ENCODE measurements around the gene MAP6. TPM values are rescaled to one million over a fixed set of nuclear protein-coding genes. Genes with fewer than 3 reads are reported as not detected.

MAP6 gene
- total and polyA plus RNA-seq, 9 of the 15 experiments (the other 6 are each of a cell fraction or from before 2014, with no cell fraction given) = not detected

DNA sequence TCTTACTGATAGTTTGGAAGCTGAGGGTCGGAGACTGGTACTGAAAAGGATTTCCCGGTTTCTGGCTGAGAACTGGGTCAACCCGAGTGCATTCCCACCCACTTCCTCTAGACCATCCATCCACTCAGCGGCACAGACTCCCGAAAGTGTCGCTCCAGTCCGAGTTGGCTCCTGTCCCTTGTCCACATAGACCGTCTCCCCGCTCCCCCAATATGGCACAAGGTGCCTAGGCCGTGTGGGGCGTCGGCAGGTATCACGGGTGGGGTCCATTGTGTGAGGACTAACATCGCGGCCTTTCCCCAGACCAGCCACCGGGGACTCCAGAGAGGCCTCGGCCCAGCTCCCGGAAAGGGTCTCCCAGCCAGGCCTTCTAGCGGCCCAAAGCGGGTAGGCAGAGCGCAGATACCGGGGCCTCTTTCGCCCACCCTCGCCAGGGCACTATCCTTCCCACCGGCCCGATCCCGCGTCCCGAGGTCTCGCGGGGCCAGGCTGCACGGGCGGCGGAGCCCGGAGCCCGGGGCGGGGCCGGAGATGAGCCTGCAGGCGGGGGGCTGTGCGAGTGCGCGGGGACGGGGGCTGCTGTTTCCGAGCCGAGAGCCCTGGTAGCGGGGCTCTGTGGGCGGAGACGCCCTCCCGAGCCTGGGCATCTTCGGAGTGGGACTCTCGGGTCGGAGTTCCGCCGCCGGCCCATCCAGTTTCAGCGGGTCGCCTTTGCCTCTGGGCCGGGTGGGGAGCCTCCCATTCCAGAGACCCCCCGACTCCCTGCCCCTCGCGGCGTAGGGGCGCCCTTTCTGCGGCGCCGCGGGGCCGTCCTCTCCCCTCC, 85.7 kb downstream of the MAP6 start (continued):
- TF ChIP-seq, protein P1, sequence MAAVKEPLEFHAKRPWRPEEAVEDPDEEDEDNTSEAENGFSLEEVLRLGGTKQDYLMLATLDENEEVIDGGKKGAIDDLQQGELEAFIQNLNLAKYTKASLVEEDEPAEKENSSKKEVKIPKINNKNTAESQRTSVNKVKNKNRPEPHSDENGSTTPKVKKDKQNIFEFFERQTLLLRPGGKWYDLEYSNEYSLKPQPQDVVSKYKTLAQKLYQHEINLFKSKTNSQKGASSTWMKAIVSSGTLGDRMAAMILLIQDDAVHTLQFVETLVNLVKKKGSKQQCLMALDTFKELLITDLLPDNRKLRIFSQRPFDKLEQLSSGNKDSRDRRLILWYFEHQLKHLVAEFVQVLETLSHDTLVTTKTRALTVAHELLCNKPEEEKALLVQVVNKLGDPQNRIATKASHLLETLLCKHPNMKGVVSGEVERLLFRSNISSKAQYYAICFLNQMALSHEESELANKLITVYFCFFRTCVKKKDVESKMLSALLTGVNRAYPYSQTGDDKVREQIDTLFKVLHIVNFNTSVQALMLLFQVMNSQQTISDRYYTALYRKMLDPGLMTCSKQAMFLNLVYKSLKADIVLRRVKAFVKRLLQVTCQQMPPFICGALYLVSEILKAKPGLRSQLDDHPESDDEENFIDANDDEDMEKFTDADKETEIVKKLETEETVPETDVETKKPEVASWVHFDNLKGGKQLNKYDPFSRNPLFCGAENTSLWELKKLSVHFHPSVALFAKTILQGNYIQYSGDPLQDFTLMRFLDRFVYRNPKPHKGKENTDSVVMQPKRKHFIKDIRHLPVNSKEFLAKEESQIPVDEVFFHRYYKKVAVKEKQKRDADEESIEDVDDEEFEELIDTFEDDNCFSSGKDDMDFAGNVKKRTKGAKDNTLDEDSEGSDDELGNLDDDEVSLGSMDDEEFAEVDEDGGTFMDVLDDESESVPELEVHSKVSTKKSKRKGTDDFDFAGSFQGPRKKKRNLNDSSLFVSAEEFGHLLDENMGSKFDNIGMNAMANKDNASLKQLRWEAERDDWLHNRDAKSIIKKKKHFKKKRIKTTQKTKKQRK (IDR thresholded peaks at IDR 0.05; ENCODE audit: borderline replicate concordance, low read depth, low read length) = no peak
- TF ChIP-seq TARDBP (IDR thresholded peaks at IDR 0.05) = no peak
- no peak for TF ChIP-seq ARID1B (IDR thresholded peaks at IDR 0.05)
- peak; percentile 83 for TF ChIP-seq POLR2G (IDR thresholded peaks at IDR 0.05; ENCODE audit: low read depth, low read length)
- TF ChIP-seq DDX20 (tag; IDR thresholded peaks at IDR 0.05; ENCODE audit: low read depth) = no peak
- TF ChIP-seq, protein P2, sequence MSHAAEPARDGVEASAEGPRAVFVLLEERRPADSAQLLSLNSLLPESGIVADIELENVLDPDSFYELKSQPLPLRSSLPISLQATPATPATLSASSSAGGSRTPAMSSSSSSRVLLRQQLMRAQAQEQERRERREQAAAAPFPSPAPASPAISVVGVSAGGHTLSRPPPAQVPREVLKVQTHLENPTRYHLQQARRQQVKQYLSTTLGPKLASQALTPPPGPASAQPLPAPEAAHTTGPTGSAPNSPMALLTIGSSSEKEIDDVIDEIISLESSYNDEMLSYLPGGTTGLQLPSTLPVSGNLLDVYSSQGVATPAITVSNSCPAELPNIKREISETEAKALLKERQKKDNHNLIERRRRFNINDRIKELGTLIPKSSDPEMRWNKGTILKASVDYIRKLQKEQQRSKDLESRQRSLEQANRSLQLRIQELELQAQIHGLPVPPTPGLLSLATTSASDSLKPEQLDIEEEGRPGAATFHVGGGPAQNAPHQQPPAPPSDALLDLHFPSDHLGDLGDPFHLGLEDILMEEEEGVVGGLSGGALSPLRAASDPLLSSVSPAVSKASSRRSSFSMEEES (CRISPR knock-in tag; IDR thresholded peaks at IDR 0.05) = no peak
- TF ChIP-seq ZNF551 (CRISPR knock-in tag; IDR thresholded peaks at IDR 0.05) = no peak
- TF ChIP-seq RFX7 (CRISPR knock-in tag; IDR thresholded peaks at IDR 0.05) = no peak
- TF ChIP-seq PRDM10 (IDR thresholded peaks at IDR 0.05; ENCODE audit: partially characterized antibody) = peak; percentile 54
- peak; percentile 57 to 63 for TF ChIP-seq NRF1 (conservative IDR thresholded peaks at IDR 0.05 in 1 of 2, IDR thresholded peaks at IDR 0.05 in 1 of 2)
- TF ChIP-seq ZFX (CRISPR knock-in tag; IDR thresholded peaks at IDR 0.05) = peak; percentile 79
- no peak for TF ChIP-seq STAT5A (IDR thresholded peaks at IDR 0.05; ENCODE audit: borderline replicate concordance, low read length)
- peak; percentile 79 for TF ChIP-seq RBFOX2 (IDR thresholded peaks at IDR 0.05; ENCODE audit: low read depth, low read length)
- TF ChIP-seq FOXK2 (conservative IDR thresholded peaks at IDR 0.05 in 1 of 2, IDR thresholded peaks at IDR 0.05 in 1 of 2; ENCODE audit: low read depth in 2 of 2) = no peak
- TF ChIP-seq, protein P3, sequence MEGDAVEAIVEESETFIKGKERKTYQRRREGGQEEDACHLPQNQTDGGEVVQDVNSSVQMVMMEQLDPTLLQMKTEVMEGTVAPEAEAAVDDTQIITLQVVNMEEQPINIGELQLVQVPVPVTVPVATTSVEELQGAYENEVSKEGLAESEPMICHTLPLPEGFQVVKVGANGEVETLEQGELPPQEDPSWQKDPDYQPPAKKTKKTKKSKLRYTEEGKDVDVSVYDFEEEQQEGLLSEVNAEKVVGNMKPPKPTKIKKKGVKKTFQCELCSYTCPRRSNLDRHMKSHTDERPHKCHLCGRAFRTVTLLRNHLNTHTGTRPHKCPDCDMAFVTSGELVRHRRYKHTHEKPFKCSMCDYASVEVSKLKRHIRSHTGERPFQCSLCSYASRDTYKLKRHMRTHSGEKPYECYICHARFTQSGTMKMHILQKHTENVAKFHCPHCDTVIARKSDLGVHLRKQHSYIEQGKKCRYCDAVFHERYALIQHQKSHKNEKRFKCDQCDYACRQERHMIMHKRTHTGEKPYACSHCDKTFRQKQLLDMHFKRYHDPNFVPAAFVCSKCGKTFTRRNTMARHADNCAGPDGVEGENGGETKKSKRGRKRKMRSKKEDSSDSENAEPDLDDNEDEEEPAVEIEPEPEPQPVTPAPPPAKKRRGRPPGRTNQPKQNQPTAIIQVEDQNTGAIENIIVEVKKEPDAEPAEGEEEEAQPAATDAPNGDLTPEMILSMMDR (IDR thresholded peaks at IDR 0.05 in 2 of 3, conservative IDR thresholded peaks at IDR 0.05 in 1 of 3; ENCODE audit: insufficient read depth in 2 of 3, low read depth in 1 of 3, low read length in 3 of 3) = peak; percentile 20 to 28 (median 24); a peak in 3 of 6 replicates

Measured in K562 (cell line).